ENCODE data around the gene LTN1.
"Not testable (repeated sequence)": the region's sequence is repeated elsewhere in the genome, so short reads cannot be mapped to it uniquely, and the experiment has no call there.

LTN1 gene, protein sequence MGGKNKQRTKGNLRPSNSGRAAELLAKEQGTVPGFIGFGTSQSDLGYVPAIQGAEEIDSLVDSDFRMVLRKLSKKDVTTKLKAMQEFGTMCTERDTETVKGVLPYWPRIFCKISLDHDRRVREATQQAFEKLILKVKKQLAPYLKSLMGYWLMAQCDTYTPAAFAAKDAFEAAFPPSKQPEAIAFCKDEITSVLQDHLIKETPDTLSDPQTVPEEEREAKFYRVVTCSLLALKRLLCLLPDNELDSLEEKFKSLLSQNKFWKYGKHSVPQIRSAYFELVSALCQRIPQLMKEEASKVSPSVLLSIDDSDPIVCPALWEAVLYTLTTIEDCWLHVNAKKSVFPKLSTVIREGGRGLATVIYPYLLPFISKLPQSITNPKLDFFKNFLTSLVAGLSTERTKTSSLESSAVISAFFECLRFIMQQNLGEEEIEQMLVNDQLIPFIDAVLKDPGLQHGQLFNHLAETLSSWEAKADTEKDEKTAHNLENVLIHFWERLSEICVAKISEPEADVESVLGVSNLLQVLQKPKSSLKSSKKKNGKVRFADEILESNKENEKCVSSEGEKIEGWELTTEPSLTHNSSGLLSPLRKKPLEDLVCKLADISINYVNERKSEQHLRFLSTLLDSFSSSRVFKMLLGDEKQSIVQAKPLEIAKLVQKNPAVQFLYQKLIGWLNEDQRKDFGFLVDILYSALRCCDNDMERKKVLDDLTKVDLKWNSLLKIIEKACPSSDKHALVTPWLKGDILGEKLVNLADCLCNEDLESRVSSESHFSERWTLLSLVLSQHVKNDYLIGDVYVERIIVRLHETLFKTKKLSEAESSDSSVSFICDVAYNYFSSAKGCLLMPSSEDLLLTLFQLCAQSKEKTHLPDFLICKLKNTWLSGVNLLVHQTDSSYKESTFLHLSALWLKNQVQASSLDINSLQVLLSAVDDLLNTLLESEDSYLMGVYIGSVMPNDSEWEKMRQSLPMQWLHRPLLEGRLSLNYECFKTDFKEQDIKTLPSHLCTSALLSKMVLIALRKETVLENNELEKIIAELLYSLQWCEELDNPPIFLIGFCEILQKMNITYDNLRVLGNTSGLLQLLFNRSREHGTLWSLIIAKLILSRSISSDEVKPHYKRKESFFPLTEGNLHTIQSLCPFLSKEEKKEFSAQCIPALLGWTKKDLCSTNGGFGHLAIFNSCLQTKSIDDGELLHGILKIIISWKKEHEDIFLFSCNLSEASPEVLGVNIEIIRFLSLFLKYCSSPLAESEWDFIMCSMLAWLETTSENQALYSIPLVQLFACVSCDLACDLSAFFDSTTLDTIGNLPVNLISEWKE (N-terminal part only)

DNA sequence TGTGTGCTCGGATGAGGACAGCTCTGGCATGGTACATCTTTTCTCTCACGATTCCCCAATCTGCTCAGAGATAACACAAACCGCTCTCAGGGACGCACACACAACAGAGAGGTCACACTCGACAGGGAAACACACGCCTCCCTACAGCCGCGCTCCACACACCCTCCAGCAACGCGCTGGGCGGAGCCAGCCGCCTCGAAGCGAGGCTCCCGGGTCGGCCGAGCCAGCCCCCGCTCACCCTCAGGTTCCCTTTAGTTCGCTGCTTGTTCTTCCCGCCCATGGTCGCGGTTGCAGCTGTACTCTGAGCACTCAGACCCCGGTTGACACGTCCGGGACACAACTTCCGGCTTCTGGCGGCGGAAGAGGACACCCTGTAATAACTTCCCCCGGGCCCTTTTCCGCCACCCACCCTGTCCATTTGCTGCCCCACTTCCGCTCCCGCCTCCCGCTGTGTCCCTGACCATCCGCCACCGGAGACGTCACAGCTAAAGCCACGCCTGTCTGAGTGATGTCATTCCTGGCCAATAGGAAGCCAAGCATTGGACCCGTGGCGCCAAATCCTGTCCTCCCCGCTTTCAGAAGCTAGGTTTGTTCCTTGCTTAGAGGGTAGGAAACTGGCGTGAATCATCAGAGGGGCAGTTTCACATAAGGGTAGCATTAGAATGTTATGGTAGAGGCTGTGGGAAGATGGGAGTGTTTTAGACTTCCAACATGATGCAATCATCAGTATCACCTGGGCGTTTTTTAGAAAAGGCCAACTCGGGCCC, at the start of gene LTN1:
Gene LTN1, minus strand, starts transcription at position 352 of the 767 bp plus-strand sequence. Its CDS starts 72 bp downstream, at position 280.
- DNase-seq, result peak; percentile 84

DNA sequence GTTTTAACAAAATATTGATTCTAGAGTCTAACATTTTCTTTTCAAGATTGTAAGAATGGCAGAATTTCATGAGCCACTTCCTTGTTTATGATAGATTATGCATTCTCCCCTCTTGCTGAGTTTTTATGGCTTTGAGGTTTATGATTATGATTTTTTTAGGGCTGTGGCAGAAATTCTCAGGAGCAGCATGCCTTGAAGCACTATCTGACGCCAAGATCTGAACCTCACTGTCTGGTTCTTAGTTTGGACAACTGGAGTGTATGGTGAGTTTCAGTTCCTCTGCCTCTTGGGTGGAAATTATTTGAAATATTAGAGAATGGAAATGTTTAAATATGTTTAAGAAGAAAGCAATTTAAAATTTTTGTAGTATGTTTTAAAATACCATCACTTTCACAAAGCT, 42.0 kb upstream of the LTN1 start:
- DNase-seq, result no peak

DNA sequence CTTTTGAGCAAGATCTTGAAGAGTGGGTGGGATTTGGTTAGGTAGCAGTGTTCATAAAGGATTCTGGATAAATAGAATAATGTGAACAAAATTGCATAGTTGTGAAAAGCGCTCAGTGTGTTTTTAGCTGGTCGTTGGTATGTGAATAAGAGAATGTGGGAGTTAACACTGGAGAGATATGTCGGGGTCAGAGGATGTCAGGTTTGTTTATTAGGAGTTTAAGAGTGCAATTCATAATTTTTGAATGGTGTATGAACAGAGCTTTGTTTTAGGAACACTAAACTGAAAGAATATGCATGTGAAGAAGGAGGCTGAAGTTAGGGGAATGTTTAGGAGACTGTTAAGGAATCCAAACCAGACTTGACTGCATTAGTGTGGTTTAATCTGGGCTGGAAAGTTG, 41.2 kb upstream of the LTN1 start:
- DNase-seq, result no peak

DNA sequence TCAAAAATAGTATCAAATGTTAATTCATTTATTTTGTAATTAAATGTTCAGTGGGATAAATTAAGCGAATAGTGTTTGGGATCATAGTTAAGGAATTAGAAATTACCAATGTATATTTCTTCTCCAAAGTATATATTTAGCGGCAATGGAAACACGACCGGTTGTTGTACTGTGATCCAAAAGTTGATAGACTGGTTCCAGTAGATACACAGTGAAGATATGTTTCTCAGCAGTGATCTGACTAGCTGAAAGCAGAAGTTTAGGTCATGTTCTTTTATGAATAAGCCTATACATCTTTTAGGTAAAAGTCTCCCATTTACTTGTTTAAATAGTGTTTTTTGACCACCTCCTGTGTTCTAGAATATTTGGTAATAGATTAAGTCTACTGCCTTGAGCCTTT, 40.6 kb upstream of the LTN1 start:
- DNase-seq, result no peak

DNA sequence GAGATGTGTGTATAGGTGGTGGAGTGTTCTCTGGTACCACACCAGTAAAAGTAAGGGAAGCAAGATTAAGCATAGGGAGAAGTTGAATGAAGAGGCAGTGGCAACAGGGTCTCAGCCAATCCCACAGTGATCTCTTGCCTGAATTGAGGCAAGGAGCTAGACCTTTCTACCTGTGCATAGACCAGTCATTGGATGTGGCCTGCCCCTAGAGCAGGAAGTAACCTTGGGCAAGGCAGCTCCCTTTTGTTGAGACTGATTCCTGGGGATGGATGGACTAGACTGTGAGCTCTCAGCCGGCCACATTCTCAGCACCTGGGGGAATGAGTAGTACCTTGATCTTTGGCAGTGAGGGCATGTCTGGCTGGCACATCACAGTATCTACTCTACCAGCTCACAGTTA, 38.2 kb upstream of the LTN1 start:
- no peak for DNase-seq

DNA sequence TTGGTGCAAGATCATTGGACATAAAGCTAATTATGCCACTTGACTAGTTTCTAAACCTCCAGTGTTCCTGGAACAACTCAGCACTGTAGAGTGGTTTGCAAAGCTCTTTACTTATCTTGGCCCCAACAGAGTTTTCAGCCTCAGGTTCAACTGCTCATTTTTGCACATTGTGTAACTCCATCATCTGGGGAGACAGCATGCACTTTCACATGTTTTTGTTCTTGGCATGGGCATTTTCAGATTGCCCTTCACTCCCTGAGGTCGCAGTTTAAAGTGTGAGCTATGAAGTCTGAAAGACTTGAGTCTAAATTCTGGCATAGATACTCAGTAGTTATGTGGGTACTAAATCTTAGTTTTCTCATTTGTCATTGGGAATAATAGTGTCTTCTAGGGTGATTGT, 36.8 kb upstream of the LTN1 start:
- DNase-seq, result no peak

DNA sequence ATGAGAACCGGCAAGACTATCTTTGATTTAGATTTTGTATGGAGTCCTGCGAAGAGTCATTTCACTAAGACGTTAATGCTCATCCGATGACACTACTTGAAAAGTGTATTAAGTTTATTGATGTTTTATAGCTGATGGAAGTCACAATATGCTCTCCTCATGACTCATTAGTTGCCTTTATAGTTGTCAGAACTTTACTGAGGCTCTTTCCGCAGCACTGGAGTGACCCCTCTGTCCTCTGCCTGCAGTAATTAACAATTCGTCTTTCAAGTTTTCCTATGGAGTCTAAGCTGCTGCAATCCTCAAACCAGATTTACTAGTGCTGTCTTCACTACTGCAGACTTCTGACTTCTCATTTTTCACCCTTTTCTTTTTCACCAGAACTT, 32.6 kb upstream of the LTN1 start:
- no peak for DNase-seq

DNA sequence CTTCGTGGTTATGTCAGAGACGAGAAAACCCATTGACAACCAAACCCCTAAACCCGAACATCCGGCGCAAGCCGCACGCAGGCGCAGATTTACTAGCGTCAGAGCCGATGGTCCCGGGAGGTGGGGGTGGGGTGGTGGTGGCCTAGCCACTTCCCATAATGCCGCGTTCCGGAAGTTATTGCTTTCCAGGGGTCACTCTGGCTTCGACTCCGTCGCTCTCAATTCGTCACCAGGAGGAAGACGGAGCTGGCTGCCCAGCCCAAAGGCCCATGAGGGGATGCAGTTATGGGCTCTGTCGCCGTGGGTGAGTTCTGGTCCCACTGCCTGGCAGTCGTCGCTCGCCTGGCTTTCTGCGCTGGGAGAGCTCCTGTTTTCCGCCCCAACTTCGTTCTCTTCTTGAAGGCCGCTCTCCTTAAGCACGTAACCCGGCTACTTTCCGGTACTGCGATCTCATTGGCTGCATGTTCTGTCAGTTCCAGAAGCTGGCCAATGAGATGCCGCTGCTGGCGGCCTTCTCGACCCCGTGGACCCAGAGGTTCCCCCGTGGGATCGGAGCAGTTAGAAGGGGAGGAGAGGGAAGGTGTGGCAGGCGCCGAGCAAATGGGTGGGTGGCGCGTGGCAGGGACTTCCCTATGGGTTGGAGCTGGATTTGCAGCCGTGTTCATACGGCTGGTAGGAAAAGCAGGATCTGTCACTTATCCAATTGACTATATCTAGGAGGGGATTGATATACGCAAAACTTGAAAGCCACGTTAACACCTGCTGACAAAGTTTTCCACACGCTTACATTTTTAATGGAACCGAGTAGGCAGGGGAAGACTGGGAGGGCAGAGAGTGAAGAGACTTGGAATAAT, 32.0 kb upstream of the LTN1 start, which contains the start of gene USP16:
Gene USP16, plus strand, starts transcription at position 195 of the 854 bp plus-strand sequence. CDS start 3,246 bp downstream, outside the sequence.
- DNase-seq, result peak; percentile 88

DNA sequence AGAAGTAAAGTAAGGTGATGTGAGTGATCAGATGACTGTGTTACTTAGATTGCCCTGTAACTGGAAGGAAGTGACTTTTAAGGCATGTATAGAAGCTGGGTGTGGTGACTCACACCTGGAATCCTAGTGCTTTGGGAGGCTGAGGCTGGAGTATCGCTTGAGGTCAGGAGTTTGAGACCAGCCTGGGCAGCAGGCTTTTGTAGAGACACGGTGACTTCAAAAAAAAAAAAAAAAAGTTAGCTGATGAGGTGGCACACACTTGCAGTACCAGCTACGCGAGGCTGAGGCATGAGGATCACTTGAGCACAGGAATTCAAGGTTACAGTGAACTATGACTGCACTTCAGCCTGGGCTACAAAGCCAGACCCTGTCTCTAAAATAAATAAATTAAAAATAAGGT, 29.5 kb upstream of the LTN1 start:
- no peak for DNase-seq

DNA sequence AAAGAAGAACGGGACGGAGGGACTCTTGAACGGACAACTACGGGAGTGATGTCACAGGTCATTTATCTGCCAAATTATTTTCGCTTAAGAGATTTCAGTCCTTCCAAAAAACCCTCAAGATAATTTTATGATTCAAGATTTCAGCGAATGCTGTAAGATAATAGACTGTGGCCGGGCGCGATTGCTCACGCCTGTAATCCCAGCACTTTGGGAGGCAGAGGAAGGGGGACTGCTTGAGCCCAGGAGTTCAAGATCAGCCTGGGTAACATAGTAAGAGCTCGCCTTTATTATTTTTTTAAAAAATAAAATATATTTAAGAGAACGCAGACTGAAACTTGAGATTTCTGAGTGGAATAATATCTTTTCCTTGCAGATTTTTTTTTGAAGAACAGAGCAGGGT, 25.9 kb upstream of the LTN1 start:
- no peak for DNase-seq

DNA sequence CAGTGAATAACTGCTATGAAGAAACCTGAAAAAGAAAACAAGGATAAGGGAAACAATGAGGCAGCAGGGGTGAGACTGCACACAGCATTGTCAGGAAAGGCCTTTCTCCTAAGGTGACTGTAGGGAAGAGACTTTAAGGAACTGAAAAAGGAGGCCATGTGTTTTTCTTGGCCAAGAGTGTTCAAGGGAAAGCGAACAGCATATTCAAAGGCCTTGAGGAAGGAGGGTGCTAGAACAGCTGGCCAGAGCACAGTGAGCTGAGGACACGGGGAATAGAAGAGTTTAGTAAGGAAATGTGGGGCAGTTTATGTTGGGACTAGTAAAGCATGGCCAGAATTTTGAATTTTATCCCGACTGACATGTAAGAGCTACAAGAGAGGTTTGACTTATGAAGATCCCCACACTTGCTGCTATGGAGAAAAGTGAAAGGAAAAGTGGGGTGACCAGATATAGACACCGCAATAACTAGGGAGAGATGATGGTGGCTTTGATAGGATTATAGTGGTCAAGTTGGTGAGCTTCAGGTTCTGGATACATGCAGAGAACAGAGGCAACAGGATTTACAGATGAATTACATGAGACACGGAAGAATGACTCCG, 25.1 kb upstream of the LTN1 start:
- DNase-seq, result no peak

DNA sequence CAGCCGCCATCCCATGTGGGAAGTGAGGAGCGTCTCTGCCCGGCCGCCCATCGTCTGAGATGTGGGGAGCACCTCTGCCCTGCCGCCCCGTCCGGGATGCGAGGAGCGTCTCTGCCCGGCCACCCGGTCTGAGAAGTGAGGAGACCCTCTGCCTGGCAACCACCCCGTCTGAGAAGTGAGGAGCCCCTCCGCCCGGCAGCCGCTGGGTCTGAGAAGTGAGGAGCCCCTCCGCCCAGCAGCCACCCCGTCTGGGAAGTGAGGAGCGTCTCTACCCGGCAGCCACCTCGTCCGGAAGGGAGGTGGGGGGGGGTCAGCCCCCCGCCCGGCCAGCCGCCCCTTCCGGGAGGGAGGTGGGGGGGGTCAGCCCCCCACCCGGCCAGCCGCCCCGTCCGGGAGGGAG, 18.6 kb upstream of the LTN1 start:
- DNase-seq, result not testable (repeated sequence)

DNA sequence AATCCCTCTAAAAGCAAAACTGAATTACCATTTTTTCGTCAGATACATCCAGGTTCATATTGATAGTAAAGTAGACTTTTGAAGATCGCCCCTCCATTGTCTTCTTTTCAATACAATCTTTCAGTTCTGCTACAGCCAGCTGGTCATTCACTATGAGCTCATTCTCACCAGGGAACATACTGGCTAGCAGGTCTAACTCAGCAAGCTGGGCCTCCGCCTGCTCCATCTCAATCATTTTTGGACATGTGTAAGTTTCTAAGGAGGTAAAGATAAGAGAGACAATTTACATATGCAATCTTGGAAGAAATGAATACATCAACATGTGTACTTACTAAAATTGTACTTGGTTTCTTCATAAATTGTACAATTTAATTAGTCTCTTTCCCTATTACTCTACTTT, 15.7 kb upstream of the LTN1 start:
- no peak for DNase-seq

DNA sequence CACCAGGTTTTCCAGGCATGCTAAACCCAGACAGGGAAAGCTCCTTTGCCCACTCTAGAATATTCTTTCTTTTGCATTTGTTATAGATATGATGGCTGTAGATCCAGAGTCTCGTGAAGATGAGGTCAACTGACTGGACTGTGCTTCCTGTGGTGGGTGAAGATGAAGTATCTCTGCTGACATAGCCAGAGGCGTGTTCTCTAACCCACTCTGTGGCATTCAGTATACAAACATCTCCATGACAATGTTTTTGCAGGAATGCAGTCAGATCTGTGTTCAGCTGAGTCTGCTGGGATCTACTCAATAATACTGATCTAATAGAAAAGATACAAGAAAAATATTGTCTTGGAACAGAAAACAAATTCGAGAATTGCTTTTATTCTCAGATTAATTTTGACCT, 15.1 kb upstream of the LTN1 start:
- no peak for DNase-seq

DNA sequence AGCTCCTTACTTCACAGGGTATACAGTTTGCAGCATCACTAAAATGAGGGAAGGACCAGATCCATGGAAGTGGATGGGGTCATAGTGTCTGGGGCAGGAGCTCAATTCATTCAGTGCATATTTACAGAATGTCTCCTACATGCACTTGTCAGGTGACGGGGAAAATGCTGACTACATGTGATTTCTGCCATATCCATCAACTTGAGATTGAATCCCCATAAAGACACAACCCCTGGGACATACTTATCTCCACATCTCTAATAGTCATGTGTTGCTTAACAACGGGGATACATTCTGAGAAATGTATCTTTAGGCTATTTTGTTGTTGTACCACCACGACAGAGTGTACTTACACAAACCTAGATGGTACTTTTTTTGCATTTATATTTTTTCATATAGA, 14.5 kb upstream of the LTN1 start:
- no peak for DNase-seq

DNA sequence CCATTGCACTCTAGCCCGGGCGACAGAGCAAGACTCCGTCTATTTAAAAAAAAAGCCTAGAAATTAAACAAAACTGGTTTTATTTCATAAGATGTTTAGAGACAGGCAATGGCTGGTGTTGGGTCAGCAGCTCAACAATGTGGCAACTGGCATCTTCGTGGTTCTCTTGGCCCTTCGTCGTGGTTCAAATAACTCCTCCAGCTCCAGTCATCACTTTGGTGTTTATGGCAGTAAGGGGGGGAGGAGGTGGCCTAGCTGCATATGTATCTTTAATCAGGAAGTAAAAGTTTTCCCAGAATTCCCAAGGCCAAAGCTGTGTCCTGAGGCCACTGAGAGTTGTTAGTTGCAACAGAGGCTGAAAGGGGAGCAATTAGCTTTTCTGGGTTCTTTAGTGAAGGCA, 13.0 kb upstream of the LTN1 start:
- DNase-seq, result no peak

DNA sequence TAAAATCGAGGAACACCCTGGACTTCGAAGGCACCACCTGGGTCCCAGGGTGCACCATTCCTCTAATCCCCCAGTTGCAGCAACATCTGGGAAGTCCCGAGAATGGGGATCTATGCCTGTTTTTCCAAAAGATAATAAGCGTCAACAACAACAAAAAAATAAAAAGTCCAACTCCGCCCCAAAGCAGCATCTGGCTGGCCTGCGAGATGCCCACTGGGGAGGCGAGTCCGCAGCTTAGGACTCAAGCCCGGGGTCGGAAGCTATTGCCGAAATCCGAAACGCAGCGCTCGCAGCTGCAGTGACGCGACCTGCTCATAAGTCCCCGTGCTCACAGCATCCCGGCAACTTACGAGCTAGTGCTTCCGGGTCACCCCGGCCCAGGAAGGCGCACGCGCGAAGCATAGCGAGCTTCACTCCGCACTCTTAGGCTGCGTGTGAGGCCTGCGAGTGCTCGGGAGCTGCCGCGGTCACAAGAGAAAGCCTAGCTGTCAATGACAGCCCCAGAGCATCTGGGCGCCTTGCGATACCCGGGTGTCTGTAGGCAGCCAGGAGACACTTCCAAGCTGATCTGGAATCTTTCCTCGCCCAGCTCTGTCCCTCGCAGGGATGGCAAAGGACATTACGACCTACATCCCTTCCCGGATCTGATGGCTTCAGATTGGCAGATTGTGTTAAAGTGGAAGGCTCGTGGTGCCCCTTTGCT, 9.9 kb upstream of the LTN1 start:
- peak; percentile 54 for DNase-seq

DNA sequence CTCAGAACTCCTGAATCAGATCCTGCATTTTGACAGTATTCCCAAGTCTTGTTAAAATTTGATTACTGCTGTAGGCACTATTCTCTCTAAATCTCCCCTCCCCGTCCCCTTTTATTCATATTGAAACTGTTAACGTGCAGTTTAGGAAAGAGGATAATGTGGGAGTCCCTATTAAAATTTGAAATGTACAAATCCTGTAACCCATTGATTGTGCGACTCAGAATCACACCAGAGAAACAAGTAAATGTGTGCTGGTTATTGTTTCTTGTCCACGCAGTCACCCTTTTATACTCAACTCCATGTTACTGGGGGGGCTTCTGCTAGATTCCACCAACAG, 584 bp upstream of the LTN1 start:
- DNase-seq, result no peak

DNA sequence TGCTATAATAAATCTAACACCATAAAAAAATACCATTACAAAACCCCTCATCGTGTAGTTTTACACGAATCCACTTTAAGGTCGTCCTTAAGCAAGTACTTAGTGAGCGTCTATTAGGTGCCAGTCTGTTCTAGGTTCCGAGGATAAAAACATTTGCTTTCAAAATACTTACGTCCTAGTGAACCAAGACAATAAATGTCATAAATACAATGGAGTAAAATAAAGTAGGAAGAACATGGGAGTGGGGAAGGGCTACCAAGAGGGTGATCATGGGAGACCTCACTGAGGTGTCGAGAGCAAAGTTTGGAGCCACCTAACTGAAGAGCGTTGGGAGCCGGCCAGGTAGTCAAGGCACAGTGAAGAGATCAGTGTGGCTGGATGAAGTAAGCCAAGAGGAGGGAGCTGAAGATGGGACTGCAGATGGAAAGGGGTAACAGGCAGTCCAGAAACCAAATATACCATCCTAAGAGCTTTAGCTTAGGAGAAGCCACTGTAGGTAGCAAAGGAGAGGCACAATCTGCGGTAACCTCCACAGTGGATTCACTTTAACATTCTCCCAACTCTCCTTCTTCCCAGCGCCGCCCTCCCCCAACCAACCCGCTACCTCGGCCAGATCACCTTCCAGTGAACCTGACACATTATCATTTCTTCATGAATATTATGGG, 684 bp downstream of the LTN1 start:
- no peak for DNase-seq

DNA sequence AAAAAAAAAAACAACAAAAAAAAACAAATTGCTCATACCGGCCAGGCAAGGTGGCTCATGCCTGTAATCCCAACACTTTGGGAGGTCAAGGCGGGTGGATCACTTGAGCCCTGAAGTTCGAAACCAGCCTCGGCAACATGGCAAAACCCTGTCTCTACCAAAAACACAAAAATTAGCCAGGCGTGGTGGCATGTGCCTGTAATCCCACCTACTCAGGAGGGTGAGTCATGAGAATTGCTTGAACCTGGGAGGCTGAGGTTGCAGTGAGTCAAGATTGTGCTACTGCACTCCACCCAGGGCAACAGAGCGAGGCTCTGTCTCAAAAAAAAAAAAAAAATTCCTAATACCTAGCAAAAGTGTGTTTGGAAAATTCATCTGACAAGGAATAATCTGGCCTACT, 4.5 kb downstream of the LTN1 start:
- not testable (repeated sequence) for DNase-seq
